Esophagus muscularis mucosa (tissue), 4 donors: ENCODE data around the gene HDAC5.

Experiments used
- CTCF ChIP-seq, 3 experiments: fragments of 200-600 bp in 2 of 3; fragments of 450-650 bp in 1 of 3; sonication (generic) in 2 of 3; IDR thresholded peaks; one replicate each; pipeline ENCODE4 v1.5.1; 2017 to 2019; ENCODE audit warnings: antibody characterized with exemption in 3 of 3, mild to moderate bottlenecking in 2 of 3, moderate library complexity in 1 of 3
- EP300 ChIP-seq: sonication (generic); formaldehyde crosslinking; IDR thresholded peaks from one replicate; pipeline ENCODE4 v1.6.1; 2017; ENCODE audit warnings: antibody characterized with exemption
- POLR2A ChIP-seq: fragments of 450-650 bp; IDR thresholded peaks from one replicate; pipeline ENCODE4 v1.6.1; 2017; ENCODE audit warnings: antibody characterized with exemption, moderate library complexity, mild to moderate bottlenecking, low read depth
- POLR2AphosphoS5 ChIP-seq, 2 donors: sonication (generic); formaldehyde crosslinking; IDR thresholded peaks; one replicate each; pipeline ENCODE4 v1.6.1; 2017; ENCODE audit warnings: antibody characterized with exemption in 2 of 2

GRCh38 chr17:44123356-44124117, at the start of gene HDAC5:
- TF ChIP-seq CTCF (IDR thresholded peaks at IDR 0.05), result peak; percentile 63 to 79 (median 68)
- no peak for TF ChIP-seq EP300
- peak; percentile 88 to 89 for TF ChIP-seq POLR2AphosphoS5 (IDR thresholded peaks at IDR 0.05)
- TF ChIP-seq POLR2A, result no peak
